ENCODE measurements around the gene PDILT. TPM values are rescaled to one million over a fixed set of nuclear protein-coding genes. Genes with fewer than 3 reads are reported as not detected.

The PDILT gene
- total RNA-seq, 1 experiment from 2014 or later: not detected

- Histone ChIP-seq H3K18ac (ENCODE audit: insufficient read length, low read depth, low read length) (no peak within 1 kb of the TSS), H3K9me3 (ENCODE audit: control insufficient read depth, low read depth, low read length) (no peaks in the 10 kb centered on the region), H4K5ac (ENCODE audit: insufficient read length, low read depth, low read length) (no peak within 1 kb of the TSS), H4K20me1 (ENCODE audit: control insufficient read depth, insufficient read depth, insufficient read length) (no peaks in the 10 kb centered on the region), H3K9ac (ENCODE audit: extremely low read depth, insufficient read length, low read length) (no peak within 1 kb of the TSS), H3K27ac (ENCODE audit: insufficient read length, low read depth, low read length) (no peak within 1 kb of the TSS), H3K14ac (ENCODE audit: insufficient read depth, low read length) (no peak within 1 kb of the TSS), H3K79me2 (ENCODE audit: insufficient read depth, low read length) (no peaks in the 10 kb centered on the region), H3K23me2 (ENCODE audit: insufficient read length, low read depth, low read length, poor library complexity, severe bottlenecking) (no peaks in the 10 kb centered on the region), H3K4me1 (ENCODE audit: insufficient read depth, low read length) (no peaks in the 10 kb centered on the region; the same call in 1 of the 2 replicates), H3K27me3 (ENCODE audit: insufficient read depth, low read length) (no peaks in the 10 kb centered on the region), H2BK20ac (ENCODE audit: low read depth, low read length, poor library complexity, severe bottlenecking) (no peak within 1 kb of the TSS), H3K4me2 (ENCODE audit: insufficient read depth, insufficient read length, low read length) (no peak within 1 kb of the TSS), H3K23ac (ENCODE audit: insufficient read length, low read depth, low read length) (no peak within 1 kb of the TSS), H2AK5ac (ENCODE audit: insufficient read length, low read length) (no peak within 1 kb of the TSS), H2BK12ac (ENCODE audit: insufficient read length, low read depth, low read length) (no peak within 1 kb of the TSS), H2BK15ac (ENCODE audit: low read depth, low read length) (no peak within 1 kb of the TSS), H2BK5ac (ENCODE audit: insufficient read length, low read length) (no peak within 1 kb of the TSS), H3T11ph (ENCODE audit: low read length) (no peak within 1 kb of the TSS), H2AFZ (ENCODE audit: low read length) (peak within 1 kb of the TSS; percentile 73), H4K8ac (replicated peaks; ENCODE audit: insufficient read length, low read depth, low read length) (no peak within 1 kb of the TSS), H3K4ac (ENCODE audit: low read depth, low read length) (no peak within 1 kb of the TSS), H2BK120ac (ENCODE audit: low read depth, low read length, poor library complexity, severe bottlenecking) (peak within 1 kb of the TSS; percentile 23), H3K56ac (ENCODE audit: insufficient read length, low read depth, low read length) (no peak within 1 kb of the TSS), H4K91ac (ENCODE audit: insufficient read length, low read depth, low read length) (no peak within 1 kb of the TSS), H3K79me1 (ENCODE audit: insufficient read depth, low read depth, low read length, poor library complexity, severe bottlenecking) (no peaks in the 10 kb centered on the region)
- TF ChIP-seq, protein P1, sequence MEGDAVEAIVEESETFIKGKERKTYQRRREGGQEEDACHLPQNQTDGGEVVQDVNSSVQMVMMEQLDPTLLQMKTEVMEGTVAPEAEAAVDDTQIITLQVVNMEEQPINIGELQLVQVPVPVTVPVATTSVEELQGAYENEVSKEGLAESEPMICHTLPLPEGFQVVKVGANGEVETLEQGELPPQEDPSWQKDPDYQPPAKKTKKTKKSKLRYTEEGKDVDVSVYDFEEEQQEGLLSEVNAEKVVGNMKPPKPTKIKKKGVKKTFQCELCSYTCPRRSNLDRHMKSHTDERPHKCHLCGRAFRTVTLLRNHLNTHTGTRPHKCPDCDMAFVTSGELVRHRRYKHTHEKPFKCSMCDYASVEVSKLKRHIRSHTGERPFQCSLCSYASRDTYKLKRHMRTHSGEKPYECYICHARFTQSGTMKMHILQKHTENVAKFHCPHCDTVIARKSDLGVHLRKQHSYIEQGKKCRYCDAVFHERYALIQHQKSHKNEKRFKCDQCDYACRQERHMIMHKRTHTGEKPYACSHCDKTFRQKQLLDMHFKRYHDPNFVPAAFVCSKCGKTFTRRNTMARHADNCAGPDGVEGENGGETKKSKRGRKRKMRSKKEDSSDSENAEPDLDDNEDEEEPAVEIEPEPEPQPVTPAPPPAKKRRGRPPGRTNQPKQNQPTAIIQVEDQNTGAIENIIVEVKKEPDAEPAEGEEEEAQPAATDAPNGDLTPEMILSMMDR (conservative IDR thresholded peaks at IDR 0.05): no peak
- Mint-ChIP-seq H3K27ac (peak within 1 kb of the TSS in 2 of 3 experiments; percentile 67 to 70; a peak in 3 of 7 replicates), H3K36me3 (ENCODE audit: insufficient read depth in 1 of 3, low read depth in 3 of 3) (no peaks in the 10 kb centered on the region; a peak in 1 of 7 replicates), H3K4me3 (no peak within 1 kb of the TSS), H3K27me3 (ENCODE audit: low read depth) (no peaks in the 10 kb centered on the region), H3K9me3 (peaks cover 0 to 9% of the 10 kb centered on the region in 2 experiments; a peak in 2 of 5 replicates), H3K4me1 (peaks cover 2 to 10% of the 10 kb centered on the region in 2 experiments; a peak in 3 of 4 replicates)
- DNase-seq: no peak
- no CpG with 5 or more reads among the region's 6 CpGs for WGBS (ENCODE audit: extremely low coverage, insufficient read length, low lambda C conversion rate)
These were observed 5.0 kb upstream of the PDILT start, which contains the start of gene ACSM5 for GRCh38 chr16:20409398-20410120. TSS of gene ACSM5 (plus strand) at chr16:20409534. CDS start at chr16:20411485, 1,951 bp downstream.

All from H9 (cell line).